HG02938 (cell line): Measurements from ENCODE around the gene CCNL1.
"Not testable (repeated sequence)": the region's sequence is repeated elsewhere in the genome, so short reads cannot be mapped to it uniquely, and the experiment has no call there.

Experiments used
- ATAC-seq: cut with Tn5 transposase; IDR thresholded peaks from one replicate; pipeline ENCODE4 v1.9.1; 2021; ENCODE audit warnings: mild to moderate bottlenecking, moderate library complexity; ENCODE audit not compliant: unreplicated experiment

The CCNL1 gene

DNA sequence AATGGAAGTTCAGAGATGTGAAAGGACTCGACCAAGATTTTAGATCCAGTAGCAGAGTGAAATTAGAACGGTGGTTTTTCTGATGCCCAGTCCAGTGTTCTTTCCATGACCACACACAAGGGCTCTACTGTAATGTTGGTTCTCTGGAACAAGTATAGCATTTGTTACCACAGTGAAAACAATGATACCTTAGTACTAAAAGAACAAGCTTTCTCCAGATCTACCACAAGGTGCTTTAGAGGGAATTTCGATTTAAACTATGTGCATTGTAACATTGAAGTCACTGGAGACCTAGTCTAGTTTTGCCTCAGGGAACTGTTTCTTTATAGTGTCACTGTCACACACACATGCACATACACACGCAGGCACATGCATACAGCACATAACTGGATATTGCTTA, 12.8 kb upstream of the CCNL1 start:
- ATAC-seq = no peak

DNA sequence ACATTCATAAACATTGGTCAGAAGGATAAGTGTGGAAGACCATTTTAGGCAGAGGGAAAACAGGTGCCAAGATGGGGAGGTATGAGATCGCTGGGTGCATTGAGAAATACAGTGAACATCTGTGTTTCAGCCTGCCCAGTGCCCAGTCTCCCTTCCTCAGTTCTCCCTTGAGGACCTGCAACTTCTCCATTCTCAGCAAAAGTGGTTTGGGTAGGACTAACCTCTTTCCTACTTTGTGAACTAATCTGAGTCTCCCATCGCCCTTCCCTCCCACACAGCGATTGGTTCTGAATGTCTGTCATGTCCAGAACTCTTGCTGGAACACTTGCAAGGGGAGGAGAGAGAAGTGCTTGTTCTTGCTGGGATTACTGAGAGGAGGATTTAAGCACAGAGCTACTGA, 10.9 kb upstream of the CCNL1 start:
- ATAC-seq = no peak

DNA sequence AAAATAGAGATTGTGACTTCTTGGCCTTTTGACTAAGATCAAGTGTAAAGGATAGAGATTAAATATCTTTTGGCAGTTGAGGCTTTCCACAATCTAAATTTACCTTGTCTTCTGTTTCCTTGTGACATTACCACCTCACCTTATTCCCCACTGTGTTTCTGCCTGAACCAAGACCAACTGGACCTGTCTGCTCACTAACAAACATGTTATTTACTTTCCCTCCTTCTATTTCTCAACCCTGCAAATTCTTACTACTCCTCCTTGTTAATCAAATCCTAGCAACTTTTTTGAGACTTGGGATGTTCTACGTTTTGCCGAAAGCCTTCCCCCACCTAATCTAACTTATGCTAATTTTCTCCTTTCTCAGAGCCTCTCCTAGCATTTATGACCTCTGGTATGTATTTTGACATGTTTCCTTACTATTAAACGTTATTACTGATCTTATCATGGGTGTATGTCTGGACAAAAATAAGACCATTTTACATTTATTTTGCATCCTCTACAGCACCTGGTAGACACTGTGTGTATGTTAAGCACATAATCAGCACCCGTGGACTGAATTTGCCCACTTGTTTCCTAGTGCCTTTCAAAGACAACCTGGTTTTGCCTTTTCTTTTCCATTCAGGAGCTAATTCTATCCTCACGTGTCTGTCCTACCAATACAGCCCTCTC, 7.6 kb upstream of the CCNL1 start:
- ATAC-seq = no peak

DNA sequence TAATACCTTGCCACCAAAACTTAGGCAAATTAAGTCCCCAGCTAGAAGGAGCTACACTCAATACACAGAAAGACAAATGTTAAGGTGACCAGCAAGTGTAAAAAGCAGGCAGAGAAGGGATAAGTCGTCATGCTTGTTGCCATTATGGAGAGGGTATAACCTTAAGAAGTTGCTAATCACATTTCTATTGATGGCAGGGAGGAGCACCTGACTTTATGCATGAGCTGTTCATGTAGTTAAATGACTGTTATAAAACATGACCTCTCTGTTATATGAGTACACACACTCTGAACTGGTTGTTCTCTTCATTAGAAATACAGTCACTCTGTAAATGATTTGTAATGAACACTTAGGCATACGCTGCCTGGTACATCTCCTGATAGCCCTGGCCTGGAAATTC, 6.6 kb upstream of the CCNL1 start:
- peak; percentile 89 for ATAC-seq

DNA sequence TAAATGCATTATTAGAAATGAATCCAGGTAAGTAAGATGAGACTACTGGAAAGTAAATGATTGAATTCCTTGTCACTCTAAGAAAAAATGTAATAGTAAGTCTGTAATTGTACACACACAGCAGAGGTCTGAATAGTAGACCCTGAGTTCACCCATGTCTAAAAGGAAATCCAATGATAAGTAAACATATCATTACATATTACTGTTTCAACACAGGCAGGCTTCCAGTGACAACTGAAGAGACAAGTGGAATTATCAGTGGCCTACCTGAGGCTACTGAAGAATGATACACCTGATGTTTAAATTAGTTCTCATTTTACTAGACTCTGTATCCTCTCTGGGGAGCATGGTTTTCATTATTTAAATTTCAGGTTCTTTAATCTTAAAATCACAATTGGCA, 6.2 kb upstream of the CCNL1 start:
- ATAC-seq = peak; percentile 3

DNA sequence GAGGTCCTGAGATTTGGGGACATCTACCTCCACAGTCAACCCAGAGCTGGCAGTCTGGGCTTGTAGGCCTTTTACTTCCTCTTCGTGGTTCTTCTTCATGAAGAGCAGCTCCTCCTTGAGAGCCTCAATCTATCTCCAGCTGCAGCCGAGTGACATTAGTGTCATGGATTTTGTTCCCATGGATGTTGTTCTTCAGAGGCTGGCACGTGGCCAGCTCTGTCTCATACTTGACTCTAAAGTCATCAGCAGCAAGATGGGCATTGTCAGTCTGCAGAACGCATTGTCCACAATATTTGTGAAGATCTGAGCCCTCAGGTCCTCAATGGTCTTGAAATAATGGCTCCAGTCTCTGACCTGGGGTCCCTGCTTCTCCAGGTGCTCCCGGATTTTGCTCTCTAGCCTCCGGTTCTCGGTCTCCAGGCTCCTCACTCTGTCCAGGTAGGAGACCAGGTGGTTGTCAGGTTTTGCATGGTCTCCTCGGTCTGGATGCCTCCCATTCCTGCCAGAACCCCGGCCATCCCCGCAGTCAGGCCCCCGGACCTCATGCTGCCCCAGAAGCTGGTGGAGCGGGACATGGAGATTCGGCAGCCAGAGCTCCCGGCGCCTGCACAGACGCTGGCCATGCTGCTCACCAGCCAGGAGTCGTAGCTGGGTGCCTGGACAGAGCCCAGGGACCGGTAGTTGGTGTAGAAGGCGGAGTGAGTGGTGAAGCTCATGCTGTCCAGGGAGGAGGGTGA, 3.4 kb upstream of the CCNL1 start:
- no peak for ATAC-seq

DNA sequence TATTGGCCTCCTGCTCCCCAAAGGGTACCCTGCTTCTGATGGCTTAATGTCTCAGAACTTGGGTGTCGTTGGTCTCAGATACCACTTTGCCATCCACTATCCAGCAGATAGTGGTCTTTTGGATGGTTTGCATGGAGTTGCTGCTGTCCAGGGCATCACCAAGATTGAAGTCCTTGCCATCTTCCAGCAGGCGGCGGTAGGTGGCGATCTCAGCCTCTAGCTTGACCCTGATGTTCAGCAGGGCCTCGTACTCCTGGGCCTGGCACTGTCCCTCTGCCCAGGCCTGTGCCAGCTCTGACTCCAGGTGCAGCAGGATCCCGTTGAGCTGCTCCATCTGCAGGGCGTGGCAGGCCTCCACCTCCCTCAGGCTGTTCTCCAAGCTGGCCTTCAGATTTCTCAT, 2.7 kb upstream of the CCNL1 start:
- ATAC-seq = not testable (repeated sequence)

DNA sequence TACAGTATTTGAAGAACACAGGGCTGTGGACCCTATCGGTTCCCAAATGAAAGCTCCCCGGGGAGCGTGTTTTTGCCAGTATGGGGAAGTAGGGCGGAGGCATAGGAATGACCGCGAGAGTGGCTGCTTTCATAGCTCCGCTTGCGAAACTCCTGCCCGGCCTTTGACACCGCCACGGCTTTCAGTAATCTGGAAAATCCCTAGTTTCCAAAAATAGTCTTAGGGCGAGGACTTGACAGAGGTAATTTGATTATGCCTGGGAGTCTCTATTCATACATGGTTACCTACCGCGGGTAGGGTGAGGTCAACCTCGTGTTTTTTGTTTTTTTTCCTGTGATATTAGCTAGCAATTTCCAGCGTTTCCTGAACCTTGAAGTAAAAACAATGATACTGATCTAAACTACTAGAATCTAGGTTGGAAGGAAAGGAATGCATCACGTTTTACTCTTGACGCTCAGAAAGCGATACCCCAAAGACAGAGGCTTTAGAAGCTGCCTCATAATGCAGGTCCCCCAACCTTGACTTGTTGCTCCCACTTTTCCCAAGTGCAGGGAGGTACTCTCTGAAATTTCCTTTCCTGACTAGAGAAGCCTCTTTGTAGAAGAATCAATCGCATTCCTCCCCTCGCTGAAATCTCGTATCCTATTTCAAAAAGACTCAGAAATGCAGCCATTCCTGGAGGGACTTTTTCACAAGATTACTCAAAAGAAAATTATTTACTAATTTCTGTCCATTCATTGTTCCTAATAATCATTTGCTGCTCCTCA, 894 bp upstream of the CCNL1 start:
- peak; percentile 32 for ATAC-seq

DNA sequence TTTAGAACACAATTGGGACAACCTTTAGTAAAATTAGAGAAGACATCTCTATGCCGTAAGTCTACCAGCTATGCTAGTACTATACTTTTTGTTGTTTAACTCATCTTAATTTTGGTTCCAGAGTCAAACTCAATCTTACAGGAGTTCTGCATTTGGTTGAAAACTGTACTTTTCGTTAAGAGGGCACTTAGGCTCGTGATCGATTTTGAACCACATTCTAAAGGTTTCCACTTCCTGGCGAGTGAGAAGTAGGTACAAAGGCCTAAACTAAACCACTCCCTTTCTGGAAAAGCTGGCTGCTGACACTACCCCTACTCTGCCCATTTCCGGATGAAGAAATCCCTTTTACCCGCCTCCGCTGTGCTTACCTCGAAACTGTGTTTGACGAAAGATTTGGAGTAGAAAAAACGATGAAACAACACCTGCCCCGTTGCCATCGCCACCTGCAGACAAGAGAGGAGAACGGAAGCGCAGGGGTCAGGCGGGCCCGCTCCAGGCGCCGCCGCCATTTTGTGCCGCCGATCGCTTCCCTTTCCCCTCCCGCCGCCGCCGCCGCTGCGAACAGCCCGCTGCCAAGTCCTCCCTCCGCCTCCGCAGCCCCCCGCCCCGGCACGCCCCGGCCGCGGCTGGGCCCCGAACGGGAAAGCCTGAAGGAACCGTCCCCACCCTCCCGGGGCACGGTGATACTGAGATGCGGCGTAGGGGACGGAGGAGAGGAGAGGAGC, 748 bp downstream of the CCNL1 start:
- ATAC-seq = peak; percentile 42

DNA sequence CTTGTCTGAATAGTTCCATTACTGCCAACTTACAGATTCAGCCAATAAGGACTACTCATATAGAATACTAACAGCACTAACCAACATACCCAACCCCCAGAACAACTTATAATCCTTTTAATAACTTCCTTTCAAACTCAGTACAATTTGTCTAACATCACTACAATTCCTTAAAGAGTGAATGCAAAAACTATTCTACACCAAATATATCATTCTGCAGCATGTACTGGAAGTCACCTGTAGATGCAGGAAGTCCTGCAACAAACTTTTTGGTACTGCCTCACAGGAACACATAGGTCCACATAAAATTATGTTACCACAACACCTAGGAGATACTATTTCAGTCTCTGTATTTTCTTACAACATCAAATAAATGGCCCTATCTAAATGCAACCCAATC, 2.1 kb downstream of the CCNL1 start:
- ATAC-seq = no peak

DNA sequence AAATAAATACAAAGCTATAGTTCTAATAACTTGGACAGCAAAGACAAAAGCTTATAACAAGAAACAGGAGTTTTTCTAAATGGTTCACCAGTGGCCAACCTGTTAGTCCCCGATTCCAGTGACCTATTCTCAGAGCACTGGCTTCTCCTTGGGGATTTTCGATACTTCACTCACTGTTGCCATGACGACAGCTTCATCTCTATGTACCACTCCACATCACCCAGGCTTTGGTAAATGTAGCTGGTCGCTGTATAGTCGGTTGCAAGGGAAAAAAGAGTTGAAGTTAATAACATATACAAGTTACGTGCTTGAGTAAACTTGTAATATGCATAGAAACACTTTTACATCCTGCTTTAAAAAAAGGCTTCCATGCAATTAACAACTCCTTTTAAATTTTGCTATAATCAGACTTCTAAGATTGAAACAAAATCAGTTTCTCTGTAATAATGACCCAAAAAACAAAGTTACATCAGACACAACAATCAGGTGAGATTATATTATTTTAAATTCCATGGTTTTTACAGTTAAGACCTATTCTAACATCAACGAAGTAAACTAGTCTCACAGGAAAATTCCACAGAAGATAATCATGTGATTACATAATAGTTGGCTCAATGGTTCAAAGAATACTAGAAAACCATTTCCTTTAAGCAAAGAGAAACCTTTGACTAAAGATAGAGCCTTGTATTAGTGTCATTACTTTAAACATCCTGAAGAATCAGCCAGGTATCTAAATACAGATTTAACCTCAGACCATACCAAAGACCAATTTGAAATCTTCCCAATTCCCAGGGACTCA, 2.9 kb downstream of the CCNL1 start:
- ATAC-seq = no peak

DNA sequence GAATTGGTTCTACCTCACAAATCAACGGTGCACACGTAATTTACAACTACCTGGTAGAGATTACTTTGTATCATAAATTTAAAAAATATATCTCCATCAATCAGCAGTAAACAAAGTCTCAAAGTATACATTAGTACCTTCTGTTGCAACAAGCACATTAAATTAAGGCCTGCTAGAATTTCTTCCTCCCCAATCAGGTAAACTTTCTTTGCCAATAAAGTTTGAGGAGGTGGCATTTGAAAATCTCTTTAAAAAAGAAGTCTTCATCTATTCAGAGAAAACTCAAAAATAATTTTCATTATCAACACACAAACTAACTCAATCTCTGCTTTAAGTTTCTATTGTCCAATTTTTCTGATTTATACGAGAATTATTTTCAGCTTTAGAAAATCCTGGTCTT, 4.4 kb downstream of the CCNL1 start:
- no peak for ATAC-seq

DNA sequence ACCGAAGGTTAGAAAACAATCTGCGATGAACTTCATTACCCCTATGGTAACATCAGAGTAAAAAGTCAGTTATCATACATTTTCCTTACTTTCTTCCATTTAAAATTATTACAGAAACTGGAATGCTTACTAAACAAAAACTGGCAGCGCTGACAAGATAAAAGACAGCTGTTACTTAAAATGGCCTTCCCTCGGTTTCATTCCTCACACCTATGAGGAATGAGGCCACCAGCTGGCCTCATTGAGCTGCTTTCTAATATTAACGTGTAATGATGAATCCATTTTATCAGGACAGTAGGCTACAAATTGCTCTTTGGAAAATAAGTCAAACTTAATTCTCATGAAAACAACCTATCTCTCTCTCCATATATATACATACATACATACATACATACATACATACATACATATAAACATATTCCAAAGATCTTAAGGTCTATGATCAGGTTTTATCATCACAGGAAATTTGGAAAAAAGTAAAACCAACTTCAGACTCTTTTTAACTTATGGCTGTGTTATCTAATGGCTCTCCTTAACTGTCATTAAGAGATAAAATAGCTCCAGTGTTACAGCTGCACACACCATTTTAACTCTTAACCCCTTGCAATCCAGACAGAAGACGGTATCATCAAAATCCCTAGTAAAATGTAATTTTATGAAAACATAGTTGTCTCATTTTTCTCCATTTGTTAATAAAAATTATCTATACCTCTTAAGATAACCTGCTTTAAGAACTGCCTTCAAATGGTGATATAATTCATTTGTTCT, 5.2 kb downstream of the CCNL1 start:
- no peak for ATAC-seq

DNA sequence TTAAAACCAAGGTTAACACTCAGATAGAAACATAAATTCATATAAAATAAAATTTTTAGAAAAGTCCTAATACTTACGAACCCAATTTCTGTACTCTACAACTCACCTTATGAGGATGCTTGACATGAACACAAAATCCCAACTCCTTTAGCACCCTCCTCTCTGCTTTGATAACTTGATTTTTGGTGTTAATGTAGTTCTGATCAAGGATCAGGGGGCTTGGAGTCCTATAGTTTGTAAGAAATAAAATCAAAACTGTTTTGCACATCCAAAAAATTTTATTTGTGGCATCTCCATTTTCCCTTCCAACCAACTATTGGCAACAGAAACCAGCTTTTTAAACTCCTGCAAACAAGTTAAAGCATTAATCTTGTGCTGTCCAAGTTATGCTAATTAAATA, 7.0 kb downstream of the CCNL1 start:
- no peak for ATAC-seq

DNA sequence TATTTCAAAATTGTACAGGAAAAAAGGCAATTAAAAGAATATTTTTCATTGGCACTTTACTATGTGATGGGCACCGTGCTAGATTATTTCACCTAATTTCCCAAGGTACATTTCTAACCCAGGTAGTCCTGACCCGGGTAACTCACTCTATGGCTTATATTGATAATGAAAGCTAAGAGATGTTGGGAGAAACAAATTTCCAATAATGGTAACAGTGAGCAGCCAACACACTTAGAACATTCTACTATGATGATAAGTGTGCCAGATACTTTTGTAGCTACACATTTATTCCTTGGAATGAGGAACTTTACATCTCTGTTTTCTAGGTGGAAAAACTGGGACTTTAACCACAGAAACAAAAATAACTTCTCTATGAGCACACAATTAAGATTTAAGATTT, 7.5 kb downstream of the CCNL1 start:
- no peak for ATAC-seq

DNA sequence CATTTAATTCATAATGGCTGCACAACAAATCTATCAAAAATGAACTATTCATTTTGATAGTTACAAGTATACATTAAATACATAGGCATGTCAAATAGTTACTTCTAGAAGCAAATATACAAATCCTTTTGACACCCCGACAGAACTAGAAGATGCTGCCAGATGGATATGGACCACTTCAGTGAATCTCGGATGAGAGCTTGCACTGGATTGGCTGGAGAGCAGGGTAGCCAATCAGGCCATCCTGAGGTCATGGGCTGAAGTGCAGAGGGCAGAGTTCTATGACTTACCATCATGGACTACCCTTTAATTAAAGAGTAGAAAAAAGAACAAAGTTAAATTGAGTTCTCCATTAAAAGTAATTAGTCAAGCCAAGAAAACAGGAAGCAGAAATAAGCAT, 8.3 kb downstream of the CCNL1 start:
- no peak for ATAC-seq

DNA sequence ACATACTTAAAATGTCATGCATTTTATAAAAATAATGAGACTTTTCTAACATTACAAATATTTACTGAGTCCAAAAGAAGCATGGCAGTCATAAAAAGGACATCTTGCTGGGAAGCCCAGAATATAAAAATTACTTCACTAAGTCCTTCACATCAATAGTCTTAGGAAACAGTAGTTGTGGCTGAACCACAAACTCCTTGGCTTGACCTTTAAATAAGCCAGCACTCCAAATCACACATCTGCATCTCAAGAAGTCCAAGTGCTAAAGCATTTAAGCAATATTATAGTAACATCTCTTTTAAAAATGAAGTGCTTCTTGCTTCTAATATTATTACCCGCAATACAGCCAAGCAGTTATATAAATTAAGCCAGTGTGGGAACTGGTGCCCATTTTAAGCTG, 8.8 kb downstream of the CCNL1 start:
- ATAC-seq = no peak

DNA sequence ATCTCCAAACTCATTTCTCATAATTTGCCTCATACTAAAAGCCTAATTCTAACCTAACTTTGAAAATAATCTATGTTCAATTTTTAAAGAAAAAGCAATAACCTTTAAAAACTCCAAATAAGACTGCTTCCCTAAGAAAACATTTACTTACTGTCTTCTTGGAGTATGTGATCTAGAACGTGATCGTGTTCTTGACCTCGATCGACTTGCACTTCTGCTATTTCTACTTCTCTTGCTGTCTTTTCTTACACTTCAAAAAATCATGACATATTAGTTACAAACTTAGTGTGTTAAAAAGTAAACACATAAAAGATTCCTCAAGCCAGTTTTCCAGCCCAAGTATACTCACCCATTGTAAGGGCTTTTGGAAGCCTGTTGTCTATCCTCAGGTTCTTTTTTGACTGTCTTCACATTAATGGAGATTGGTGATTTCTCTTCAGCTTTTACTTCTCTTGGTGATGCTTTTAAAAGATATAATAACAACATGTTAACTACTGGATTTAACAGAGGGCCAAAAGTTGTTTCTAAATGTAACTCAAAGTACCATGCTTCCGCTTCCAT, 10.7 kb downstream of the CCNL1 start:
- no peak for ATAC-seq

DNA sequence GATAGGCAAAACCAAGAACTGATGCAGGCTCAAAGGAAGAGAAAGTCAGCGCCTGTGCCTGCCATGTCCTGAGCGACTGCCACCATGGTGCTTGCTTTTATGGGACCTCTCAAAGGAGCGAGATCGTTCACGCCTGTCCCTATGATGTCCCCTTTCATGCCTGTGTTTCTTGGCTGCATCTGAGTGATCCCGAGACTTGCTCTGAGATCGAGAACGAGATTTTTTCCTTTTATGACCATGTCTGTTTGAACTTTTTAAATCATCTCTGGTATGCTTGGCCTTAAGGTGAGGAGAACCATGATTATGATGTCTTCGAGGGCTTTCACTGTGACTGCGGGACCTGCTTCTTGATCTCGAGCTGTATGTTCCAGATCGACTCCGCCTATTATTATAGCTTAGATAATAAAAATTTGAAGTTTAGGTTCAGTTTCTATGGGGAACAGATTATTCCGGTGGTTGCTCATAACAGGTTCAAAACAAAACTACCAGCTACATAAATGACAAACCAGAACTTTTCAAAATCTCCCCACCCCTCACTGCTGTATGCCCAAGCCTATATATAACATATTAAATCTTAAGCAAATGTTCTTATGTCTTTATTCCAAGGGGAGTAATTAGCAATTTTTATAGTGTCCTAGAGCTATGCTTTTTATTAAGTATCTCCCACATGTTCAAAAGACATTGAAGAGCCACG, 11.6 kb downstream of the CCNL1 start:
- no peak for ATAC-seq
